ENCODE data around the gene ONECUT3.
"Not testable (repeated sequence)": the region's sequence is repeated elsewhere in the genome, so short reads cannot be mapped to it uniquely, and the experiment has no call there.

The ONECUT3 gene

GRCh38 chr19:1770866-1771576 is 17.7 kb downstream of the ONECUT3 start:
- DNase-seq = no peak

GRCh38 chr19:1773184-1773583 is 19.9 kb downstream of the ONECUT3 start:
- no peak for DNase-seq

- DNase-seq = peak; percentile 39
These were observed 21.9 kb downstream of the ONECUT3 start for GRCh38 chr19:1774989-1775772.

GRCh38 chr19:1775951-1776605 is 22.8 kb downstream of the ONECUT3 start:
- no peak for DNase-seq

GRCh38 chr19:1776606-1777147 is 23.4 kb downstream of the ONECUT3 start:
- DNase-seq = no peak

GRCh38 chr19:1777149-1777548 is 23.8 kb downstream of the ONECUT3 start:
- DNase-seq = no peak

- DNase-seq = no peak
These were observed 26.3 kb downstream of the ONECUT3 start for GRCh38 chr19:1779574-1779973.

- no peak for DNase-seq
These were observed 27.1 kb downstream of the ONECUT3 start for GRCh38 chr19:1780272-1780958.

GRCh38 chr19:1782521-1782920 is 29.2 kb downstream of the ONECUT3 start:
- no peak for DNase-seq

- DNase-seq = no peak
These were observed 30.0 kb downstream of the ONECUT3 start for GRCh38 chr19:1783354-1783753.

- no peak for DNase-seq
These were observed 30.6 kb downstream of the ONECUT3 start for GRCh38 chr19:1783874-1784273.

- no peak for DNase-seq
These were observed 32.0 kb downstream of the ONECUT3 start for GRCh38 chr19:1785310-1785709.

- DNase-seq = no peak
These were observed 33.4 kb downstream of the ONECUT3 start for GRCh38 chr19:1786668-1787067.

GRCh38 chr19:1787116-1787515 is 33.8 kb downstream of the ONECUT3 start:
- DNase-seq = no peak

- DNase-seq = no peak
These were observed 36.1 kb downstream of the ONECUT3 start for GRCh38 chr19:1789261-1790041.

GRCh38 chr19:1790054-1790792 is 36.9 kb downstream of the ONECUT3 start:
- DNase-seq = no peak

- DNase-seq = no peak
These were observed 38.6 kb downstream of the ONECUT3 start for GRCh38 chr19:1791879-1792278.

GRCh38 chr19:1794424-1795172 is 41.3 kb downstream of the ONECUT3 start:
- peak; percentile 19 for DNase-seq

GRCh38 chr19:1796395-1797142 is 43.3 kb downstream of the ONECUT3 start:
- no peak for DNase-seq

- not testable (repeated sequence) for DNase-seq
These were observed 44.0 kb downstream of the ONECUT3 start for GRCh38 chr19:1797313-1797712.
